CD4-positive, CD25-positive, alpha-beta regulatory T cell (primary cell): ENCODE data around the gene ATF5. TPM values are rescaled to one million over a fixed set of nuclear protein-coding genes. Genes with fewer than 3 reads are reported as not detected.

Experiments used
- ATAC-seq, 2 donors: fragments of 150-1000 bp; cut with Tn5 transposase; one replicate each; pipeline ENCODE4 v1.10.0; 2021; ENCODE audit warnings: low read depth in 2 of 2, moderate number of reproducible peaks in 2 of 2, moderate library complexity in 1 of 2
- DNase-seq, 3 donors: peaks; one replicate each; pipeline versions ENCODE4 v3.0.0 to v3.0.0-alpha.2; 2012 to 2022; ENCODE audit warnings: mixed read lengths in 1 of 3
- H3K27ac ChIP-seq: one replicate; pipeline ENCODE4 v1.7.0; 2013; ENCODE audit warnings: mild to moderate bottlenecking, low read length; ENCODE audit not compliant: insufficient read depth, poor library complexity, severe bottlenecking
- H3K27me3 ChIP-seq: one replicate; pipeline ENCODE4 v1.7.0; 2013; ENCODE audit warnings: low read length; ENCODE audit not compliant: control insufficient read depth, insufficient read depth
- H3K36me3 ChIP-seq: one replicate; pipeline ENCODE4 v1.7.0; 2013; ENCODE audit warnings: mild to moderate bottlenecking, low read length, moderate library complexity; ENCODE audit not compliant: control insufficient read depth, insufficient read depth
- H3K4me1 ChIP-seq: 2 replicates; pipeline ENCODE4 v1.7.0; 2013; ENCODE audit warnings: mild to moderate bottlenecking, low read length; ENCODE audit not compliant: insufficient read depth, control insufficient read depth, poor library complexity, severe bottlenecking
- H3K4me3 ChIP-seq: one replicate; pipeline ENCODE4 v1.7.0; 2013; ENCODE audit warnings: low read depth, mild to moderate bottlenecking, low read length, moderate library complexity
- H3K9me3 ChIP-seq, 2 experiments: 1 replicate in 1 of 2; 2 replicates in 1 of 2; pipeline ENCODE4 v1.7.0; 2013; ENCODE audit warnings: low read length in 2 of 2, mild to moderate bottlenecking in 1 of 2, moderate library complexity in 1 of 2; ENCODE audit not compliant: control insufficient read depth in 2 of 2
- H3K27ac Mint-ChIP-seq, 3 donors: one replicate each; pipeline ENCODE4 v1.8.0; 2020 to 2022; ENCODE audit warnings: mild to moderate bottlenecking in 3 of 3, mixed read lengths in 3 of 3, moderate library complexity in 2 of 3
- H3K27me3 Mint-ChIP-seq: one replicate; pipeline ENCODE4 v1.8.0; 2022; ENCODE audit warnings: mild to moderate bottlenecking, mixed read lengths
- H3K36me3 Mint-ChIP-seq: one replicate; pipeline ENCODE4 v1.8.0; 2020; ENCODE audit warnings: mixed read lengths
- H3K4me1 Mint-ChIP-seq, 4 donors: one replicate each; pipeline ENCODE4 v1.8.0; 2020 to 2022; ENCODE audit warnings: mixed read lengths in 4 of 4, mild to moderate bottlenecking in 1 of 4
- H3K4me3 Mint-ChIP-seq, 4 donors: one replicate each; pipeline ENCODE4 v1.8.0; 2020 to 2022; ENCODE audit warnings: mild to moderate bottlenecking in 4 of 4, mixed read lengths in 4 of 4, moderate library complexity in 3 of 4
- H3K9me3 Mint-ChIP-seq, 7 donors: one replicate each; pipeline ENCODE4 v1.8.0; 2020 to 2022; ENCODE audit warnings: mixed read lengths in 7 of 7, mild to moderate bottlenecking in 3 of 7, moderate library complexity in 2 of 7
- polyA plus RNA-seq, 4 donors: library from polyadenylated mRNA; unstranded; fragments of 300-500 nt; fragmentation: Illumina TruSeq; gene quantifications; one replicate each; pipeline ENCODE4 v1.2.3, GENCODE V29; 2021
- total RNA-seq: library from RNA; stranded (reverse); gene quantifications from one replicate; pipeline ENCODE4 v1.2.3, GENCODE V29; 2022

Gene ATF5
- total and polyA plus RNA-seq, 5 donors from 2014 or later = 0.60 to 19.7 (median 1.2) TPM

DNA sequence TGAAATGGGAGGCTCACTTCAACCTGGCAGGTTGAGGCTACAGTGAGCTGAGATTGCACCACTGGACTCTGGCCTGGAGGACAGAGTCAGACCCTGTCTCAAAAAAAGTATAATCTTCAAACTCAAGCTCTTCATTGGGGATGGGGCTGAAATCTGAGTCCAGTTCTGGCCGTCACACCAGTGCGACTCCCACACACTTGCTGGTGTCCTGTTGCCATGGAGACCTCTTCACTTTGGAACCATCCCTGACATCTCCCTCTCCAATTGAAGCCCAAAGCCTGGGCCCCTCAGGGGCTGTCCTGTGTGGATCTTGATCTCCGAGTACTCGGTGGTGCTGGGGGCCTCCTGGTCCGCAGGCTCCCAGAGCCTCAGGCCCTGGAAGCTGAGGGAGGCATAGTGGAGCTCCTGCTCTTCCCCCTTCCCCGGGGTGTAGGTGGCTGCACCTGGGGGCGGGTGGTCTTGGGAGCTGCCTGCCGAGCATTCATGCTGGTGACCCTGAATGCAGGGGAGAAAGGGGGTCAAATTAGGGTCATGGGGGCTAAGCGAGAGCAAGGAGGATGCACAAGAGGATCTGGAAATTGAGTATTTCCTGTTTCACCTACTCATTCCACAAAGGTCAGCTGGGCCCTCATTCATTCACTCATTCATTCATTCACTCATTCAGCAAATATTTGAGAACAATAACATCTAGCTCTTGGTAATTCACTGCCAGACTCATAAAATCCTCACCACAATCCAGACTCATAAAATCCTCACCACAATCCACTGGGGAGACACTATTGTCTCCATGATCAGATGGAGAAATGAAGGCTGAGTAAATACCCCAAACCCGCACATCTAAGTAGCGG lies 21.0 kb downstream of the ATF5 start:
- DNase-seq (no peak), ATAC-seq (no peak)
- peaks cover 20% of the 10 kb centered on the region for H3K27me3 Mint-ChIP-seq
- H3K4me1 Mint-ChIP-seq = peaks cover 0 to 3% (median 0%) of the 10 kb centered on the region in 4 donors
- H3K36me3 ChIP-seq = no peaks in the 10 kb centered on the region
- H3K27ac ChIP-seq = no peak overlapping the region
- peaks cover 0 to 2% (median 0%) of the 10 kb centered on the region in 7 donors for H3K9me3 Mint-ChIP-seq
- H3K4me3 Mint-ChIP-seq = no peak overlapping the region
- H3K27me3 ChIP-seq = no peaks in the 10 kb centered on the region
- H3K27ac Mint-ChIP-seq = peak overlapping the region in 1 of 3 donors; percentile 84
- no peak overlapping the region for H3K4me3 ChIP-seq
- H3K4me1 ChIP-seq = no peaks in the 10 kb centered on the region
- no peaks in the 10 kb centered on the region for H3K36me3 Mint-ChIP-seq
- H3K9me3 ChIP-seq = no peaks in the 10 kb centered on the region

DNA sequence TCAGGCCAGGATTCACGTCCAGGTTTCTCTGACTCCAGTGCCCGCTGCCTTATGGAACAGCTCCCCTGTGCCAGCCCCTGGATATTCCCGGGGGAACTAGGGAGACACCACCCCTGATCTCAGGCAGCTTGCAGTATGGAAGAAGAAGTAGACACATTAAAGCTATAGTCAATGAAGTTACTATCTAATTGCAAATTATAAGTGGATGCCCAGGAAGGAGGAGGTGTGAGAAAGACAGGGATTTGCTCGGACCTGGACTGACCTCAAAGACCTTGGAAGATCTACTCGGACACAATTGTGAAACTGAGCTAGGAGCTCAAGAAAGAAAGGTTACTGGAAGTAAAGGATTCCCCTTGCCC lies 21.6 kb downstream of the ATF5 start:
- Mint-ChIP-seq H3K36me3 (no peaks in the 10 kb centered on the region), H3K4me1 (peaks cover 0 to 3% (median 0%) of the 10 kb centered on the region in 4 donors), H3K27me3 (peaks cover 15% of the 10 kb centered on the region), H3K4me3 (no peak overlapping the region), H3K27ac (peak overlapping the region in 1 of 3 donors; percentile 84), H3K9me3 (no peaks in the 10 kb centered on the region)
- no peak overlapping the region for H3K4me3 ChIP-seq
- H3K27ac ChIP-seq = no peak overlapping the region
- no peaks in the 10 kb centered on the region for H3K9me3 ChIP-seq
- no peaks in the 10 kb centered on the region for H3K27me3 ChIP-seq
- no peak for DNase-seq
- no peaks in the 10 kb centered on the region for H3K36me3 ChIP-seq
- no peak for ATAC-seq
- no peaks in the 10 kb centered on the region for H3K4me1 ChIP-seq

DNA sequence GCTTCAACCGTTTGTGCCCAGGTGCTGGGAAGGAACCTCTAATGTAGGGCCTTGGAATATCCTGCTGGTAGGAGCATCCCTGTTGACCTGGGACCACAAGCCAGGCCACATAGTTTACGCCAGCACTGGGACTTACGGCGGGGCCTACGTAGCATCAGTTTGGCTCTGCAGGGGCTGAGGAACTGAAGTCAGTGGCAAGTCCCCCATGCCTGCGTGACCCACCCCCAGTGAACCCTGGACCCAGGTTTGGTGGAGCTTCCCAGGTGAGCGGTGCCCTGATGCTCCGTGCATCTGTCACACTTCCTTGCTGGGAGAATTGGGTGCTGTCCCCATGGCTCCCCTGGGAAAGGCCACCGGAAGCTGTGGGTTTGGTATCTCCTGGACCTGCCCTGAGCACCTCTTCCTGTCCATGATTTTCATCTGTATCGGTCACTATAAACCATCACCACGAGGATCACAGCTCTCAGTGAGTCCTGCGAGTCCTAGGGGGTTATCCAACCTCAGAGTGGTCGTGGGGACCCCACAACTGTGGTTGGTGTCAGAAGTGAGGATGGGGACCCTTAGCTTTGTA lies 22.0 kb downstream of the ATF5 start:
- ATAC-seq (no peak), DNase-seq (no peak)
- H3K27me3 ChIP-seq = no peaks in the 10 kb centered on the region
- no peaks in the 10 kb centered on the region for H3K4me1 ChIP-seq
- Mint-ChIP-seq H3K27ac (no peak overlapping the region), H3K4me1 (peaks cover 0 to 3% (median 0%) of the 10 kb centered on the region in 4 donors), H3K4me3 (no peak overlapping the region), H3K9me3 (no peaks in the 10 kb centered on the region), H3K36me3 (no peaks in the 10 kb centered on the region), H3K27me3 (peaks cover 15% of the 10 kb centered on the region)
- no peaks in the 10 kb centered on the region for H3K9me3 ChIP-seq
- H3K36me3 ChIP-seq = no peaks in the 10 kb centered on the region
- no peak overlapping the region for H3K27ac ChIP-seq
- no peak overlapping the region for H3K4me3 ChIP-seq

DNA sequence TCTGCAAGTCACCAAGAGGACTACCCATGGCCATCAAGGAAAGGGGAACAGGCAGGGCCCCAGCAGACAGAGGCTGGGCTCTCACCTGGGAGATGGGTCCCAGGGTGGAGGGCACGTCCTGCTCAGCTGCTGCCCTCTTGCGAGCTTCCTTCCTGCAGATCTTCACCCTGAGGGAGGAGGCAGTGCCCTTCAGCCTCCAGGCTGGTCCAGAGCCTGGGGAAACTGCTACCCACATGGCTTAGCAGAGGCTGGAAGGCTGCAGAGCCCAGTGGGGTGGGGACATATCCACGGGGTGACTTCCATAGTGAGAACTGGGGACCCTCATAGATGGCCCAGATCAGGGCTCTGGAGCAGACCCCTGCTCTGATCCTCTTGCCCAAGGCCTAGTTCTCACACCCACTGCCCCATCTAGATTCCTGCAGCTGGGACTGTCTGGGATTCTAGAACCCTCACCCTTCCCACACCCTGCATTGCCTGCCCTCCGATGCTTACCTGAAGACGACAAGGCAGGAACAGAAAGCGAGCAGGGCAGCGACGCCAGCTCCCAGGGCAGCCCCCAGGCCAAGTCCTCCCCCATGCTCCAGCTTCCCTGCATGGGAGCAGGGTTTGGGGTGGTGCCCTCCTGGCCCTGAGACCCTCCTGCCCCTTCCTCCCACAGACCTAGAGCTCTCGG lies 22.9 kb downstream of the ATF5 start:
- H3K4me1 Mint-ChIP-seq = peaks cover 0 to 3% (median 0%) of the 10 kb centered on the region in 4 donors
- no peak overlapping the region for H3K27ac Mint-ChIP-seq
- no peak overlapping the region for H3K27ac ChIP-seq
- H3K36me3 ChIP-seq = no peaks in the 10 kb centered on the region
- no peak overlapping the region for H3K4me3 Mint-ChIP-seq
- ATAC-seq = no peak
- no peak for DNase-seq
- peaks cover 20% of the 10 kb centered on the region for H3K27me3 Mint-ChIP-seq
- H3K4me3 ChIP-seq = no peak overlapping the region
- no peaks in the 10 kb centered on the region for H3K9me3 Mint-ChIP-seq
- no peaks in the 10 kb centered on the region for H3K9me3 ChIP-seq
- no peaks in the 10 kb centered on the region for H3K36me3 Mint-ChIP-seq
- H3K27me3 ChIP-seq = no peaks in the 10 kb centered on the region
- H3K4me1 ChIP-seq = no peaks in the 10 kb centered on the region

DNA sequence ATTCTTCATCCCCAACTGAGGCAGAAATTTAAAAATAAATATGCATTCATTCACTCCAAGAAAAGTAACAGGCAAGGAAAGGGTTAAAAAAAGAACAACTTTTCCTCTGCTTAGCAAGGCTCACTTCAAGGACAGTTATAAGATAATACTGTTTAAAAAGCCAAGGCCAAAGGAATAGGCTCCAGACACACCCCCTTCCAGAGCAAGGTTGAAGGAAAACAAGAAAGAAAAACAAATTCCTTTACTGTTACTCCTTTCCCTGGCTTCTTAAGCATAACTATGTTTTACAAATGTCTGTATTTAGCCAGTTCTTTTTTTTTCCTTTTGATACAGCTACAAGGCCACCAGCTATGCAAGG lies 23.5 kb downstream of the ATF5 start:
- Histone ChIP-seq H3K4me1 (no peaks in the 10 kb centered on the region), H3K27ac (no peak overlapping the region), H3K4me3 (no peak overlapping the region), H3K36me3 (no peaks in the 10 kb centered on the region), H3K27me3 (no peaks in the 10 kb centered on the region), H3K9me3 (no peaks in the 10 kb centered on the region)
- peaks cover 0 to 3% (median 0%) of the 10 kb centered on the region in 4 donors for H3K4me1 Mint-ChIP-seq
- no peaks in the 10 kb centered on the region for H3K9me3 Mint-ChIP-seq
- H3K4me3 Mint-ChIP-seq = no peak overlapping the region
- ATAC-seq (no peak), DNase-seq (no peak)
- H3K27ac Mint-ChIP-seq = no peak overlapping the region
- H3K27me3 Mint-ChIP-seq = peaks cover 20% of the 10 kb centered on the region
- no peaks in the 10 kb centered on the region for H3K36me3 Mint-ChIP-seq

DNA sequence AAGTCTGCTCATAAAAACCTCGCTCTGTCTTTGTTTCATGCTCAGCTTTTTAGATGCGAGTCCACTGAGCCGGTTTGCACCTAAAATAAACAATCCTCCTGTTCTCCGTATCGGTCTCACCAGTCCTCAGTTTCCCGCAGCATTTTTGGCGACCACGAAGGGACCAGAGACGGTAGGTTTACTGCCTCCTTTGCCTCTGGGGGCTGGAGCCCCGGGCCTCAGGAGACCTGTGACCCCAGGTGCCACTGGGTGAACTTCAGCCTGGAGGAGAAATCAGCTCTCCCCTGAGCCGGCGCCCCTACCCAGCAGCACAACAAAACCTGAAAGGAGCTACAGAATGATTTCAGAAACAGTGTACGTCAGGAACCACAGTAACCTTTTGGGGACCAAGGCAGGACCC lies 23.9 kb downstream of the ATF5 start:
- H3K36me3 Mint-ChIP-seq = no peaks in the 10 kb centered on the region
- no peak overlapping the region for H3K27ac Mint-ChIP-seq
- no peaks in the 10 kb centered on the region for H3K36me3 ChIP-seq
- H3K4me1 Mint-ChIP-seq = peaks cover 0 to 3% (median 0%) of the 10 kb centered on the region in 4 donors
- H3K4me3 ChIP-seq = no peak overlapping the region
- no peaks in the 10 kb centered on the region for H3K4me1 ChIP-seq
- DNase-seq (no peak), ATAC-seq (no peak)
- no peaks in the 10 kb centered on the region for H3K9me3 ChIP-seq
- no peak overlapping the region for H3K27ac ChIP-seq
- H3K9me3 Mint-ChIP-seq = no peaks in the 10 kb centered on the region
- H3K27me3 ChIP-seq = no peaks in the 10 kb centered on the region
- peak overlapping the region in 1 of 4 donors; percentile 24 for H3K4me3 Mint-ChIP-seq
- peaks cover 20% of the 10 kb centered on the region for H3K27me3 Mint-ChIP-seq

DNA sequence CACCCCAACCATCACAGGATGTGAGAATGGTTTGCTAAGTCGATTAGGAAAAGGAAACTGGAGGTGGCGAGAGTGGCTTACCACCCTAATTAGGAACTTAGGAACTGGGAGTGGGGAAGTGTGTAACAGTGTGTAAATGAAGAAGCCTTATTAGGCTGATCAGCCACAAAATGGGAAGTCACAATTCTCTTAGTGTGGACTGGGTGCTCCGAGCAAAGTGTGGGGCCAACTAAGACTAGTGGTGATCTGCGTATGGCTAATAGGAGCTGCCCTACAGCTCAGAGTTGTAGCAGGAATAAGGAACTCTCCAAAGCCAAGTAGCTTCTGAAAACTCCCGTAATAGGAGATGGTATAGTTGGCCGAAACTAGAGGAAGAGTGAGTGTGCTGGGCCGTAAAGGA lies 24.4 kb downstream of the ATF5 start:
- no peaks in the 10 kb centered on the region for H3K4me1 ChIP-seq
- ATAC-seq = no peak
- Mint-ChIP-seq H3K36me3 (no peaks in the 10 kb centered on the region), H3K9me3 (no peaks in the 10 kb centered on the region), H3K4me1 (peaks cover 0 to 3% (median 0%) of the 10 kb centered on the region in 4 donors), H3K27me3 (peaks cover 16% of the 10 kb centered on the region), H3K4me3 (no peak overlapping the region), H3K27ac (peak overlapping the region in 1 of 3 donors; percentile 62)
- no peaks in the 10 kb centered on the region for H3K36me3 ChIP-seq
- H3K27ac ChIP-seq = no peak overlapping the region
- no peak for DNase-seq
- no peaks in the 10 kb centered on the region for H3K27me3 ChIP-seq
- no peaks in the 10 kb centered on the region for H3K9me3 ChIP-seq
- no peak overlapping the region for H3K4me3 ChIP-seq
